ENCODE measurements around the gene TDRD7. TPM values are rescaled to one million over a fixed set of nuclear protein-coding genes. Genes with fewer than 3 reads are reported as not detected.

Gene TDRD7
- total and polyA plus RNA-seq, 2 donors (not counting 1 experiment from before 2014, with no cell fraction given), result 11.5 to 19.7 TPM

DNA sequence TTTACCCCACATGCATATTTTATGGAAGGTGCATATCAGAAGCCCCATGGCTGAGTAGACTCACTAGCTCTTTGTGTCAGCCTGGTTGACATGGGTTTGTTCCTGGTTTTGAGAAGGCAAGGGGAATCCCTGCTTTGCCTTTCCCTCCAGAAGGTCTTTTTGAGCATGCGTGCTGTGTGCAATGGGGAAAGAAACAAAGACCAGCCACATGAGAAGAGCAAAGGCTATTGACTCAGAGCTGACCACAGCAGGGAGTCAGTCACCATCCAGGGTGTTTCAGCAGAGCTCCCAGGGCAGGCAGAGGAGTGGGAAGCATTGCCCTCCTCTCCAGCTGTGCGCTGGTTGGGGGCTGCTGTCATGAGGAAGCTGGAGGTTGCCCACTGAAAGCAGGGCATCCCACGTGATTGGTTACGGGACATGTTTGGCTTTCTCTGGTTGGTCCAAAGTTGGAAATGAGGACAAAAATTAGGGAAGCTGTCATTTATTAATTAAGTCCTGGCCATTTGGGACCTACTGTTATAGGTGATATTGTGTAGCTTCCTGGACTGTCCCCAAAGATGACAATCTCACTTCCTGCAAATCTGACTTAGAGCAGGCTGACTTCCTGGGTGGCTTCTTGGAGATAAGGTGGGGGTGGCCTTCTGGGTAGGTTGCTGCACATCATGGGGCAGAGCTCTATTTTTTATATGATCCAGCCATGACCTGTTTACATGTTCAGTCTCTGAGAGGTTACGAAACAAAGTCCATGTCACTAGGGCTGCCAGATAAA lies 48.9 kb upstream of the TDRD7 start:
- Histone ChIP-seq H3K36me3 (replicated peaks in 1 of 2; ENCODE audit: control extremely low read depth in 1 of 2, control insufficient read depth in 1 of 2, extremely low read depth in 1 of 2, insufficient read depth in 2 of 2, low read length in 1 of 2) (peaks cover 0 to 2% of the 10 kb centered on the region in 2 experiments), H3K27ac (ENCODE audit: low read length in 2 of 2) (no peak overlapping the region), H3K4me1 (ENCODE audit: control insufficient read depth in 2 of 2, insufficient read depth in 2 of 2, low read length in 2 of 2) (no peaks in the 10 kb centered on the region), H3K27me3 (replicated peaks in 1 of 4; ENCODE audit: control extremely low read depth in 1 of 4, control insufficient read depth in 3 of 4, insufficient read depth in 4 of 4, low read length in 3 of 4) (no peaks in the 10 kb centered on the region), H3K4me2 (replicated peaks; ENCODE audit: low read depth, low read length, poor library complexity, severe bottlenecking) (no peak overlapping the region), H3K9me3 (ENCODE audit: control extremely low read depth in 1 of 3, control insufficient read depth in 2 of 3, insufficient read depth in 1 of 3, low read length in 2 of 3) (peaks cover 0 to 2% (median 0%) of the 10 kb centered on the region in 3 donors), H4K20me1 (ENCODE audit: control insufficient read depth, insufficient read depth, low read length, poor library complexity, severe bottlenecking) (no peaks in the 10 kb centered on the region), H3K4me3 (ENCODE audit: control extremely low read depth in 1 of 5, extremely low read depth in 1 of 5, insufficient read depth in 1 of 5, low read depth in 2 of 5, low read length in 4 of 5) (no peak overlapping the region), H3K9ac (ENCODE audit: low read length) (no peak overlapping the region), H3K79me2 (ENCODE audit: control insufficient read depth, insufficient read depth, low read length) (no peaks in the 10 kb centered on the region), H2AFZ (ENCODE audit: insufficient read depth, low read depth, low read length, poor library complexity, severe bottlenecking) (no peak overlapping the region)
- ATAC-seq (ENCODE audit: low read depth), result no peak
- no peak overlapping the region for H3K27ac Mint-ChIP-seq
- no peaks in the 10 kb centered on the region for H3K9me3 Mint-ChIP-seq (ENCODE audit: insufficient read depth)
- no peaks in the 10 kb centered on the region for H3K27me3 Mint-ChIP-seq
- 95% methylated on average over 2 of the region's 5 CpGs for WGBS (ENCODE audit: insufficient coverage)
- TF ChIP-seq EZH2 (IDR thresholded peaks at IDR 0.05; ENCODE audit: borderline replicate concordance, insufficient read depth, low read depth, low read length, poor library complexity, severe bottlenecking), result no peak
- TF ChIP-seq, protein P1, sequence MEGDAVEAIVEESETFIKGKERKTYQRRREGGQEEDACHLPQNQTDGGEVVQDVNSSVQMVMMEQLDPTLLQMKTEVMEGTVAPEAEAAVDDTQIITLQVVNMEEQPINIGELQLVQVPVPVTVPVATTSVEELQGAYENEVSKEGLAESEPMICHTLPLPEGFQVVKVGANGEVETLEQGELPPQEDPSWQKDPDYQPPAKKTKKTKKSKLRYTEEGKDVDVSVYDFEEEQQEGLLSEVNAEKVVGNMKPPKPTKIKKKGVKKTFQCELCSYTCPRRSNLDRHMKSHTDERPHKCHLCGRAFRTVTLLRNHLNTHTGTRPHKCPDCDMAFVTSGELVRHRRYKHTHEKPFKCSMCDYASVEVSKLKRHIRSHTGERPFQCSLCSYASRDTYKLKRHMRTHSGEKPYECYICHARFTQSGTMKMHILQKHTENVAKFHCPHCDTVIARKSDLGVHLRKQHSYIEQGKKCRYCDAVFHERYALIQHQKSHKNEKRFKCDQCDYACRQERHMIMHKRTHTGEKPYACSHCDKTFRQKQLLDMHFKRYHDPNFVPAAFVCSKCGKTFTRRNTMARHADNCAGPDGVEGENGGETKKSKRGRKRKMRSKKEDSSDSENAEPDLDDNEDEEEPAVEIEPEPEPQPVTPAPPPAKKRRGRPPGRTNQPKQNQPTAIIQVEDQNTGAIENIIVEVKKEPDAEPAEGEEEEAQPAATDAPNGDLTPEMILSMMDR (IDR thresholded peaks at IDR 0.05), result no peak
- intact Hi-C loops (cut with micrococcal nuclease), result no loop called here
- peaks cover 6% of the 10 kb centered on the region for H3K4me1 Mint-ChIP-seq
- no peak overlapping the region for H3K4me3 Mint-ChIP-seq
- POLR2A ChIA-PET, result interaction anchor here (0.6 kb wide), 1 partner anchor 592 kb away, joined by 5 read pairs; no protein-coding TSS in a partner anchor
- CTCF ChIA-PET, result no interaction called here
- DNase-seq, result no peak

DNA sequence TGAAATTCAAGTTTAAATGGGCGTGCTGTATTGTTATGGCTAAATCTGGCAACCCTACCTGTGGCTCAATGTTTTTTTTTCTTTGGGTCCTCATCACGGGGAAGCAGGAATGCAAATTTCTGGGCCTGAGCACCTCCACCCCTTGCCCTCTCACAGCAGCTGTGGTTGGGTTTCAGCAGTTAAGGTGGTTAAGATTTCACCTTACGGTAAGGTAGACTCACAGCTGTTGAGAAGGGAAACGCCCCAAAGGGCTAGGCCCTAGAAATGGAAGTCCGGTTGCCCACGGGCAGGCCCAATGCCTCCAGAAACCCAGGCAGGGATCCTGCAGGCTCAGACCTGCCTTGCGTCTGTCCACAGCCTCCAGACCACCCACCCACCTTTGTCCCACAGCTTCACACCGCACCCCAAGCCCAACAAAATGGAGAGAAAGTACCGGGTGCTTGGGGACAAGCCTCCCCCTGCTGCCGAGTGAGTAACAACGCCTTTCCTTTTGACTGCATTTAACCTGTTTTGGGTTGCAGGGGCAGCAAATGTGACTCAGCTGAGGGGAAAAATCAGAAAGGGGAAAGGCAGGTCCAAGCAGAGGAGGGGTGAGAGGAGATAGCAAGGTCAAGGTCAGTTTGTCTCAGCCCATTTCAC lies 48.1 kb upstream of the TDRD7 start:
- H3K4me1 ChIP-seq (ENCODE audit: control insufficient read depth in 2 of 2, insufficient read depth in 2 of 2, low read length in 2 of 2), result no peaks in the 10 kb centered on the region
- no peak overlapping the region for H3K4me3 ChIP-seq (ENCODE audit: control extremely low read depth in 1 of 5, extremely low read depth in 1 of 5, insufficient read depth in 1 of 5, low read depth in 2 of 5, low read length in 4 of 5)
- H2AFZ ChIP-seq (ENCODE audit: insufficient read depth, low read depth, low read length, poor library complexity, severe bottlenecking), result no peak overlapping the region
- POLR2A ChIA-PET, result no interaction called here
- 65% methylated on average over 9 of the region's 11 CpGs for WGBS (ENCODE audit: insufficient coverage)
- TF ChIP-seq, protein P1 (IDR thresholded peaks at IDR 0.05), result no peak
- no peak for TF ChIP-seq EZH2 (IDR thresholded peaks at IDR 0.05; ENCODE audit: borderline replicate concordance, insufficient read depth, low read depth, low read length, poor library complexity, severe bottlenecking)
- ATAC-seq (ENCODE audit: low read depth) (no peak), DNase-seq (no peak)
- CTCF ChIA-PET, result interaction anchor here (1.7 kb wide), 1 partner anchor 23 kb away, joined by 5 read pairs; no protein-coding TSS in a partner anchor
- peaks cover 0 to 2% (median 0%) of the 10 kb centered on the region in 3 donors for H3K9me3 ChIP-seq (ENCODE audit: control extremely low read depth in 1 of 3, control insufficient read depth in 2 of 3, insufficient read depth in 1 of 3, low read length in 2 of 3)
- Mint-ChIP-seq H3K27me3 (no peaks in the 10 kb centered on the region), H3K4me3 (no peak overlapping the region), H3K27ac (no peak overlapping the region), H3K4me1 (peaks cover 6% of the 10 kb centered on the region), H3K9me3 (ENCODE audit: insufficient read depth) (peaks cover 3% of the 10 kb centered on the region)
- no peaks in the 10 kb centered on the region for H3K79me2 ChIP-seq (ENCODE audit: control insufficient read depth, insufficient read depth, low read length)
- H3K36me3 ChIP-seq (replicated peaks in 1 of 2; ENCODE audit: control extremely low read depth in 1 of 2, control insufficient read depth in 1 of 2, extremely low read depth in 1 of 2, insufficient read depth in 2 of 2, low read length in 1 of 2), result peaks cover 0 to 2% of the 10 kb centered on the region in 2 experiments
- intact Hi-C loops (cut with micrococcal nuclease), result no loop called here
- H3K27me3 ChIP-seq (replicated peaks in 1 of 4; ENCODE audit: control extremely low read depth in 1 of 4, control insufficient read depth in 3 of 4, insufficient read depth in 4 of 4, low read length in 3 of 4), result no peaks in the 10 kb centered on the region
- H3K9ac ChIP-seq (ENCODE audit: low read length), result no peak overlapping the region
- H3K27ac ChIP-seq (ENCODE audit: low read length in 2 of 2), result no peak overlapping the region
- no peaks in the 10 kb centered on the region for H4K20me1 ChIP-seq (ENCODE audit: control insufficient read depth, insufficient read depth, low read length, poor library complexity, severe bottlenecking)
- H3K4me2 ChIP-seq (replicated peaks; ENCODE audit: low read depth, low read length, poor library complexity, severe bottlenecking), result no peak overlapping the region

Data from B cell (primary cell).